ENCODE measurements around the gene CLN5. TPM values are rescaled to one million over a fixed set of nuclear protein-coding genes. Genes with fewer than 3 reads are reported as not detected.

The CLN5 gene
- total and polyA plus RNA-seq, 7 donors, result 7.8 to 29.3 (median 14.0) TPM

DNA sequence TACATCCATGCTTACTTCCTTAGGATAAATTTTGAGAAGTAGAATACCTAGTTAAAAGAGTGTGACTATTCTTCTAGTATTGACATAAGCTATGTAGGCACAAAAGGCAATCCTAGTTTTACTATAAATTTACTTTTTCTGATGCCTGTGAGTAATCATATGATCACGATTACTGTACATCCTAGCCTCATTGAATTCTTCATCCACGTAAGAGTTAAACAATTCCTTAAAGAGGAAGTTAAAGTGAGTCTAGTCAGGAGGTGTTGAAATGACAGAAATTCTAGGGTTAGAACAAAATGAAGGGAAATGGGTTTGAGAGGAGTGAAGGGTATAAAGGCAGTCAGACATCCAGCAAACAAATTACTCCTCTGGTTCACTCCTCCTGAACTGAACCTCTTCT, 43.7 kb upstream of the CLN5 start, which contains the start of gene ACOD1:
TSS of gene ACOD1 (plus strand) at position 363 of the 400 bp plus-strand sequence. CDS start 48 bp downstream, outside the sequence.
- Histone ChIP-seq H3K4me1 (no peaks in the 10 kb centered on the region), H3K4me3 (no peak within 1 kb of the TSS), H3K36me3 (no peaks in the 10 kb centered on the region), H3K9me3 (no peaks in the 10 kb centered on the region), H3K27ac (no peak within 1 kb of the TSS), H3K27me3 (no peaks in the 10 kb centered on the region)
- 70 to 85% methylated on average over 2 of the region's 2 CpGs for WGBS, 2 donors
- no peak for DNase-seq
- TF ChIP-seq EP300 (IDR thresholded peaks at IDR 0.05) (no peak), POLR2AphosphoS5 (IDR thresholded peaks at IDR 0.05) (no peak), POLR2A (IDR thresholded peaks at IDR 0.05) (no peak)
- TF ChIP-seq, protein P1, sequence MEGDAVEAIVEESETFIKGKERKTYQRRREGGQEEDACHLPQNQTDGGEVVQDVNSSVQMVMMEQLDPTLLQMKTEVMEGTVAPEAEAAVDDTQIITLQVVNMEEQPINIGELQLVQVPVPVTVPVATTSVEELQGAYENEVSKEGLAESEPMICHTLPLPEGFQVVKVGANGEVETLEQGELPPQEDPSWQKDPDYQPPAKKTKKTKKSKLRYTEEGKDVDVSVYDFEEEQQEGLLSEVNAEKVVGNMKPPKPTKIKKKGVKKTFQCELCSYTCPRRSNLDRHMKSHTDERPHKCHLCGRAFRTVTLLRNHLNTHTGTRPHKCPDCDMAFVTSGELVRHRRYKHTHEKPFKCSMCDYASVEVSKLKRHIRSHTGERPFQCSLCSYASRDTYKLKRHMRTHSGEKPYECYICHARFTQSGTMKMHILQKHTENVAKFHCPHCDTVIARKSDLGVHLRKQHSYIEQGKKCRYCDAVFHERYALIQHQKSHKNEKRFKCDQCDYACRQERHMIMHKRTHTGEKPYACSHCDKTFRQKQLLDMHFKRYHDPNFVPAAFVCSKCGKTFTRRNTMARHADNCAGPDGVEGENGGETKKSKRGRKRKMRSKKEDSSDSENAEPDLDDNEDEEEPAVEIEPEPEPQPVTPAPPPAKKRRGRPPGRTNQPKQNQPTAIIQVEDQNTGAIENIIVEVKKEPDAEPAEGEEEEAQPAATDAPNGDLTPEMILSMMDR (IDR thresholded peaks at IDR 0.05), result no peak
- intact Hi-C loops (cut with DNase I), result no loop called here

DNA sequence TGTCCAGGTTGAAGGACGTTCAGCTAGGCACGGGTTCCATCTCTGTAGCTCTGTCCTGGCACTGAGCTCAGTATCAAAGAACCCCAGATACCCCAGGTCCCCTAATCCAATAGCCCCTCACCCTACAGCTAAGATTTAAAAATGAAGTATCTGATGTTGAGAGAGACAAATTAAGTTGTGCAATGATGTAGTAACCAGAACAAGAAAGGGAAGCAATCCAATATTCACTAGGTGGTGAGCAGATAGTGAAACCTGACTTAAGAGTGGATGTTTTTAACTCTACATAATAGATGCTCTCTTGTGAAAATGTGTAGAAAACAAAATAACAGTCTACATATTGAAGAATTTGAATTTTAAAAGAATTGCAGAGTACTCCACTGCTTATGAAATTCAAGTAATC, 41.8 kb upstream of the CLN5 start:
- DNase-seq, result no peak
- Histone ChIP-seq H3K27ac (no peak overlapping the region), H3K4me3 (no peak overlapping the region), H3K27me3 (no peaks in the 10 kb centered on the region), H3K36me3 (no peaks in the 10 kb centered on the region), H3K9me3 (no peaks in the 10 kb centered on the region), H3K4me1 (no peaks in the 10 kb centered on the region)
- intact Hi-C loops (cut with DNase I), result no loop called here
- 90 to 96% methylated on average over 2 of the region's 2 CpGs for WGBS, 2 donors
- TF ChIP-seq EP300 (IDR thresholded peaks at IDR 0.05) (no peak), POLR2AphosphoS5 (IDR thresholded peaks at IDR 0.05) (no peak), POLR2A (IDR thresholded peaks at IDR 0.05) (no peak)
- TF ChIP-seq, protein P1 (IDR thresholded peaks at IDR 0.05), result no peak

DNA sequence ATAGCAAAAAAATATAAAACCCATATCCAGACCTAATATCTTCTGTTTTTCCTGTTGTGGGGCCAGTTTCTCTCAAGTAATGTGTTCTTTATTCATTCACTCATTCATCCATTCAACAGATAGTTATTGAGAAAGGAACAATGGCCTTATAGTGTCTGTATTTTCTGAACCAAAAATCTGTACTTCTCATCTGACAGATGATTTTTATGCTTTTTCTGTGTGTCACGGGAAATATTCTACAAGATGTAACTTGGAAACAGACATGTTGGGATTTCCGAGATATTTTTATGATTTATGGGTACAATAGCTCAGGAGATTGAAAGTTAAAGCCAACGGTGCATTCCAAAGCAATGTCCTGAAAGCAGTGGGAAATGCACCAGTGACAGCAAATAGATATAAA, 37.9 kb upstream of the CLN5 start:
- 46 to 73% methylated on average over 3 of the region's 3 CpGs for WGBS, 2 donors
- Histone ChIP-seq H3K4me3 (no peak overlapping the region), H3K27ac (no peak overlapping the region), H3K27me3 (no peaks in the 10 kb centered on the region), H3K4me1 (no peaks in the 10 kb centered on the region), H3K9me3 (no peaks in the 10 kb centered on the region), H3K36me3 (no peaks in the 10 kb centered on the region)
- intact Hi-C loops (cut with DNase I), result no loop called here
- no peak for DNase-seq
- TF ChIP-seq, protein P1 (IDR thresholded peaks at IDR 0.05), result no peak
- TF ChIP-seq POLR2A (IDR thresholded peaks at IDR 0.05) (no peak), EP300 (IDR thresholded peaks at IDR 0.05) (no peak), POLR2AphosphoS5 (IDR thresholded peaks at IDR 0.05) (no peak)

DNA sequence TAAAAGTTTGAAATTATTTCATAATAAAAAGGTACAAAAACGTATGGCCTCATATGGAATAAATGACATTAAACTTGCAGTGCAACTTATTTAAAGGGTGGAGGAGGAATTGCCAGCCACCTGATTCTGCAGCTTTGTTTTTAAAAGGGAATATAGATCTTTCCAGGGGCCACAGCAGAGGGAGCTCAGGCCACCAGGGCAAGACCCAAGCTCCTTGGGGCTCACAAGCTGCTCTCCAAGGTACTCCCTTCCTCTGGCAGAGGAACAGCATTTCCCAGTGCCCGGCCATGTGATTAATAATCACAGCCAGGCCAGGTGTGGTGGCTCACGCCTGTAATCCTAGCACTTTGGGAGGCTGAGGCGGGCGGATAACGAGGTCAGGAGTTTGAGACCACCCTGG, 37.3 kb upstream of the CLN5 start:
- Histone ChIP-seq H3K4me3 (no peak overlapping the region), H3K4me1 (no peaks in the 10 kb centered on the region), H3K36me3 (no peaks in the 10 kb centered on the region), H3K27ac (no peak overlapping the region), H3K27me3 (no peaks in the 10 kb centered on the region), H3K9me3 (peaks cover 0 to 1% (median 0%) of the 10 kb centered on the region in 4 donors)
- DNase-seq, result no peak
- no peak for TF ChIP-seq POLR2AphosphoS5 (IDR thresholded peaks at IDR 0.05)
- no peak for TF ChIP-seq POLR2A (IDR thresholded peaks at IDR 0.05)
- TF ChIP-seq EP300 (IDR thresholded peaks at IDR 0.05), result no peak
- TF ChIP-seq, protein P1 (IDR thresholded peaks at IDR 0.05), result no peak
- 71 to 85% methylated on average over 6 of the region's 6 CpGs for WGBS, 2 donors
- intact Hi-C loops (cut with DNase I), result no loop called here

DNA sequence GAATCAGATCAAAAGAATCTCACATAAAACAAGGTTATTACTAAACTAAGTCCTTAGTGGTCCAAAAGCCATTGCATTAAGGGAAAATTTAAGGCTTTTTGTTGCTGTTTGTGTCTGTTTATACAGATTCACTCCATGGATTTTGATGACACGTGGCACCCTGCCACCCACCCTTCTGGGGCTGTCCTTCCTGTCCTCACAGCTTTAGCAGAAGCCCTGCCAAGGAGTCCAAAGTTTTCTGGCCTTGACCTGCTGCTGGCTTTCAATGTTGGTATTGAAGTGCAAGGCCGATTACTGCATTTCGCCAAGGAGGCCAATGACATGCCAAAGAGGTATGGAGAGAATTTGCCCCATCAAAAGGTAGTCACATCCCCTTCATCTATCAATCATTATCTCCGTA, 36.7 kb upstream of the CLN5 start:
- Histone ChIP-seq H3K4me3 (no peak overlapping the region), H3K27ac (no peak overlapping the region), H3K9me3 (peaks cover 0 to 6% (median 2%) of the 10 kb centered on the region in 4 donors), H3K4me1 (no peaks in the 10 kb centered on the region), H3K27me3 (no peaks in the 10 kb centered on the region), H3K36me3 (no peaks in the 10 kb centered on the region)
- WGBS, 2 donors, result 65 to 81% methylated on average over 4 of the region's 4 CpGs
- TF ChIP-seq, protein P1 (IDR thresholded peaks at IDR 0.05), result no peak
- TF ChIP-seq EP300 (IDR thresholded peaks at IDR 0.05), result no peak
- no peak for TF ChIP-seq POLR2AphosphoS5 (IDR thresholded peaks at IDR 0.05)
- TF ChIP-seq POLR2A (IDR thresholded peaks at IDR 0.05), result no peak
- no peak for DNase-seq
- intact Hi-C loops (cut with DNase I), result no loop called here

Data from sigmoid colon (tissue), 7 donors.